Choroid plexus epithelial cell (primary cell): Measurements from ENCODE around the gene NOX1.

ENCODE experiments used
- DNase-seq: peaks from one replicate; pipeline ENCODE4 v3.0.0-alpha.2; 2010; ENCODE audit warnings: low read depth
- H3K4me3 ChIP-seq: 2 replicates; pipeline ENCODE4 v1.5.1; 2011; ENCODE audit warnings: low read depth, mild to moderate bottlenecking, control low read depth, low read length, moderate library complexity
- TF ChIP-seq, protein P1 (sequence below): conservative IDR thresholded peaks from 2 replicates; pipeline ENCODE4 v1.5.1; 2011; ENCODE audit warnings: low read depth, mild to moderate bottlenecking, control low read depth, inconsistent platforms, low read length, moderate library complexity

The NOX1 gene

GRCh38 chrX:100883654-100884053 is 9.5 kb upstream of the NOX1 start:
- no peak for DNase-seq
- no peak overlapping the region for H3K4me3 ChIP-seq
- TF ChIP-seq, protein P1, sequence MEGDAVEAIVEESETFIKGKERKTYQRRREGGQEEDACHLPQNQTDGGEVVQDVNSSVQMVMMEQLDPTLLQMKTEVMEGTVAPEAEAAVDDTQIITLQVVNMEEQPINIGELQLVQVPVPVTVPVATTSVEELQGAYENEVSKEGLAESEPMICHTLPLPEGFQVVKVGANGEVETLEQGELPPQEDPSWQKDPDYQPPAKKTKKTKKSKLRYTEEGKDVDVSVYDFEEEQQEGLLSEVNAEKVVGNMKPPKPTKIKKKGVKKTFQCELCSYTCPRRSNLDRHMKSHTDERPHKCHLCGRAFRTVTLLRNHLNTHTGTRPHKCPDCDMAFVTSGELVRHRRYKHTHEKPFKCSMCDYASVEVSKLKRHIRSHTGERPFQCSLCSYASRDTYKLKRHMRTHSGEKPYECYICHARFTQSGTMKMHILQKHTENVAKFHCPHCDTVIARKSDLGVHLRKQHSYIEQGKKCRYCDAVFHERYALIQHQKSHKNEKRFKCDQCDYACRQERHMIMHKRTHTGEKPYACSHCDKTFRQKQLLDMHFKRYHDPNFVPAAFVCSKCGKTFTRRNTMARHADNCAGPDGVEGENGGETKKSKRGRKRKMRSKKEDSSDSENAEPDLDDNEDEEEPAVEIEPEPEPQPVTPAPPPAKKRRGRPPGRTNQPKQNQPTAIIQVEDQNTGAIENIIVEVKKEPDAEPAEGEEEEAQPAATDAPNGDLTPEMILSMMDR: no peak

DNA sequence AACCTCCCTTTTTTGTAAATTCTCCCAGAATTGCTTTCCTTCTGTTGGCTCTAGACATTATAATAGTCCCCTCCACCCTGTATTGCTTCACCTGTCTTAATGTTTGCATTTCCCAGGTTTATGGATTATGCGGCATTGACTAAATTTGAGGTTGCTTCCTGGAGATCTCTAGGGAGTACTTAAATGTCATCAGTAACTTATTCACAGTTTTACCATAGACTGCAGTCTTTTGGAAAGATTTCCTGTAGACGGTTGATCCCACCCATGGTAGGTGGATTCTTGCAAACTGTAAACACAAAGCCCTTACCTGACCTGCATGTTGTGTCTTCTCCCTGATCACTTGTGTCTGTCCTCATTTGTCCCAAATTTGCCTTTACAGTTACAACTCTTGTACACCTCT is 6.2 kb upstream of the NOX1 start:
- TF ChIP-seq, protein P1: no peak

GRCh38 chrX:100871594-100872560 is 2.3 kb downstream of the NOX1 start:
- H3K4me3 ChIP-seq: no peak overlapping the region
- TF ChIP-seq, protein P1: no peak
- peak; percentile 74 for DNase-seq

More for the DNA sequence above, 6.2 kb upstream of the NOX1 start:
- H3K4me3 ChIP-seq: no peak overlapping the region
- no peak for DNase-seq

GRCh38 chrX:100870527-100870926 is 3.6 kb downstream of the NOX1 start:
- H3K4me3 ChIP-seq: no peak overlapping the region
- TF ChIP-seq, protein P1: no peak
- no peak for DNase-seq

DNA sequence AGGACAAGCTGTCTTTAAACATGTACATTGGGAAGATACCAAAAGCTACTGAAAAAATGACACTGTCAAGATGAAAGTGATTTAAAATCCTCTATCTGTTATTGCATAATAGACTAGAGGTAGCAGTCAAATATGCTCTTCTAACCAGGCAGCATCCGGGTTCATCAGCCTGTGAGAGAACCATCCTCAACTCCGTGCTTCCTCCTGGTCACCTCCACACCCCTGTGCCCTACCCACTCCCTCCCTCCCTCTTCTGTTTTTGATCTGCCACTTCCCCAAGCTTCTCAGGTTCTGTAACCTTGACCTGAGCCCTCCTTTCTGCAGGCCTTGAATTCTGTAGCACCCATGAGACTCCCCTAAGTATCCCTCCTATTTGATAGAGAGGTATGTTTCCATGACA is 5.9 kb downstream of the NOX1 start:
- DNase-seq: no peak
- no peak overlapping the region for H3K4me3 ChIP-seq
- TF ChIP-seq, protein P1: no peak

DNA sequence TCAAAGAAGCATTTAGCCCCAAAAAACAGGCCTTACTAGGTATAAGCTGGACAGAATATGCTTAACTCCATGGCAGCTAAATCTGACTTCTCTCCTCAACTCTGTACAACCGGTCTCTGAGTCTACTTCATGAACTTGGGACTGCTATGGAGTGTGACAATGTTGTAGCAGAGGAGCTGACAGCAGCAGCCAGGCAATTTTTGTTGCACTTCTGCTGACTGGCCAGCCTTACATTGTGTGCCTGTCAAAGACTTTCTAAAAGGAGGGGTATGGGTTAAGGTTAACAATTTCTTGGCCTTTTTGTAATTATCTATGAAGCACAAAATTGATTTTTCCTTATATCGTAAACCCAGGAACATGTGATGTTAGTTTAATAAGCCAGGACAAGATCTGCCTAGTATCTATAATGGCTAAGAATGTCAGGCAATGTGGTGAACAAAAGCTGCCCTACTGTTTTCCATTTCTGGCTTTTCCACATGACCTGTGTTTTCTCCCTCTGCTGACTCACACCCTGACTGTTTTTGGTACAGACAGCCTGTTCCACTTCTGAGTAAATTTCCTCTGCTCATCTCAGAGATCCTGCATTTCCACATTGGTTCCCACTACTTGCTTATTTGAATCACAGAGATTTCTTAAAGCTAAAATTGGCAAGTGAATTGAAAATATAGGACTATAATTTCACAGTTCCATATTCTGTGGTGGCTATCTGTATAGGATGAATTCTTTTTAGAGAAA is 9.3 kb downstream of the NOX1 start:
- peak; percentile 69 for DNase-seq
- TF ChIP-seq, protein P1: no peak
- no peak overlapping the region for H3K4me3 ChIP-seq
